Upper lobe of left lung (tissue), 6 donors: ENCODE measurements around the gene PLXND1. TPM values are rescaled to one million over a fixed set of nuclear protein-coding genes. Genes with fewer than 3 reads are reported as not detected.

ENCODE experiments used
- ATAC-seq, 2 donors: fragments of 200-7000 bp; cut with Tn5 transposase; one replicate each; pipeline ENCODE4 v1.9.1; 2022; ENCODE audit warnings: mild to moderate bottlenecking in 2 of 2, moderate library complexity in 2 of 2; ENCODE audit not compliant: low FRiP score in 2 of 2
- DNase-seq, 2 donors: peaks; one replicate each; pipeline ENCODE4 v3.0.0-alpha.2; 2019 to 2020
- H3K27ac ChIP-seq, 4 donors: fragments of 200-600 bp; sonication (generic); one replicate each; pipeline ENCODE4 v1.5.1; 2016 to 2019
- H3K27me3 ChIP-seq, 4 donors: fragments of 200-600 bp; sonication (generic); one replicate each; pipeline ENCODE4 v1.5.1; 2017 to 2019
- H3K36me3 ChIP-seq, 4 donors: fragments of 200-600 bp; sonication (generic); one replicate each; pipeline ENCODE4 v1.5.1; 2016 to 2019
- H3K4me1 ChIP-seq, 4 donors: fragments of 200-600 bp; sonication (generic); one replicate each; pipeline ENCODE4 v1.5.1; 2018 to 2019
- H3K4me3 ChIP-seq, 4 donors: fragments of 200-600 bp; sonication (generic); one replicate each; pipeline ENCODE4 v1.5.1; 2017 to 2019; ENCODE audit warnings: mild to moderate bottlenecking in 2 of 4, moderate library complexity in 1 of 4
- H3K9me3 ChIP-seq, 4 donors: fragments of 200-600 bp; sonication (generic); one replicate each; pipeline ENCODE4 v1.5.1; 2018 to 2019
- EP300 ChIP-seq, 4 donors: sonication (generic); formaldehyde crosslinking; IDR thresholded peaks; one replicate each; pipeline ENCODE4 v1.5.1; 2017; ENCODE audit warnings: antibody characterized with exemption in 4 of 4, control low read depth in 2 of 4
- POLR2A ChIP-seq, 4 donors: fragments of 450-650 bp; IDR thresholded peaks; one replicate each; pipeline ENCODE4 v1.5.1; 2016 to 2017; ENCODE audit warnings: antibody characterized with exemption in 4 of 4, mild to moderate bottlenecking in 2 of 4
- POLR2AphosphoS5 ChIP-seq, 2 donors: sonication (generic); formaldehyde crosslinking; IDR thresholded peaks; one replicate each; pipeline ENCODE4 v1.5.1; 2017; ENCODE audit warnings: antibody characterized with exemption in 2 of 2
- WGBS, 2 donors: methylation state at CpG; one replicate each; pipeline ENCODE4 v1.1.5; 2017 to 2018; 5-methylcytosine and 5-hydroxymethylcytosine counted together
- total RNA-seq, 6 donors: library from RNA; depleted of rRNA in 4 of 6; stranded (reverse); fragments of >200 nt in 4 of 6; gene quantifications; one replicate each; pipeline versions ENCODE4 v1.1.0 to v1.2.1, GENCODE V29; 2016 to 2021
- TF ChIP-seq, protein P1 (sequence below), 6 experiments: fragments of 450-650 bp in 4 of 6; fragments of 200-600 bp in 2 of 6; sonication (generic) in 2 of 6; IDR thresholded peaks; one replicate each; pipeline ENCODE4 v1.5.1; 2016 to 2019; ENCODE audit warnings: antibody characterized with exemption in 6 of 6
- donor health status: DM: no; HTN: no; CAD: no; lungs with moderate emphysema.
- donor health status: DM: no; HTN: yes; CAD: no; lungs with severe emphysema.

PLXND1 gene
- total RNA-seq, 6 donors from 2014 or later = 95.3 to 607 (median 227) TPM

DNA sequence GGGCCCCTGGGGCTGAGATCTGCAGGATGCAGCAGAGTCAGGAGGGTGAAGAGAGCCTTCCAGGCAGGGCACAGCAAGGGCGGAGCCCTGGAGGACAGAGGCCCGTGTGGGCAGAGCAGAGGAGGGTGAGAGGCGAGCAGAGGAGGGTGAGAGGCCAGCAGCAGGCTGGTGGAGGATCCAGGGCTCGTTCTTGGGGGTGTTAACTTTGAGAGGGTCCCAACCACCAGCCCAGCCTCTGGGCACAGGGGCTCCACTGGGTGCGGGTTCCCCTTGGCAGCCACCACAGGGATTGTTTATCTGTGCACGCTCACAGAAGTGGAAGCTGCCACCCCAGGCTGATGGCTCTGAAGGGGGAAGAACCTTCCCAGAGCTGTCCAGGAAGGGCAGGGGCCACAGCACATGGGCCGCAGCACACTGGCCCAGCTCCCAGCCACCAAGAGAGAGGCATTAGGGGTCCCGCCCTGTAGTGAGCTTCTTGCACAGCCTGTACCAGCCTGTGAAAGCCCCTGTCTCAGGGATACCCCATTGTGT, 9.3 kb upstream of the PLXND1 start:
- Histone ChIP-seq H3K4me1 (peaks cover 68 to 86% (median 80%) of the 10 kb centered on the region in 4 donors), H3K9me3 (no peaks in the 10 kb centered on the region), H3K27me3 (no peaks in the 10 kb centered on the region), H3K27ac (peak overlapping the region; percentile 73 to 86 (median 84)), H3K36me3 (no peaks in the 10 kb centered on the region), H3K4me3 (no peak overlapping the region)
- TF ChIP-seq EP300 (IDR thresholded peaks at IDR 0.05) (no peak), POLR2A (IDR thresholded peaks at IDR 0.05) (peak in 1 of 4 donors; percentile 23), POLR2AphosphoS5 (IDR thresholded peaks at IDR 0.05) (peak in 1 of 2 donors; percentile 65)
- TF ChIP-seq, protein P1, sequence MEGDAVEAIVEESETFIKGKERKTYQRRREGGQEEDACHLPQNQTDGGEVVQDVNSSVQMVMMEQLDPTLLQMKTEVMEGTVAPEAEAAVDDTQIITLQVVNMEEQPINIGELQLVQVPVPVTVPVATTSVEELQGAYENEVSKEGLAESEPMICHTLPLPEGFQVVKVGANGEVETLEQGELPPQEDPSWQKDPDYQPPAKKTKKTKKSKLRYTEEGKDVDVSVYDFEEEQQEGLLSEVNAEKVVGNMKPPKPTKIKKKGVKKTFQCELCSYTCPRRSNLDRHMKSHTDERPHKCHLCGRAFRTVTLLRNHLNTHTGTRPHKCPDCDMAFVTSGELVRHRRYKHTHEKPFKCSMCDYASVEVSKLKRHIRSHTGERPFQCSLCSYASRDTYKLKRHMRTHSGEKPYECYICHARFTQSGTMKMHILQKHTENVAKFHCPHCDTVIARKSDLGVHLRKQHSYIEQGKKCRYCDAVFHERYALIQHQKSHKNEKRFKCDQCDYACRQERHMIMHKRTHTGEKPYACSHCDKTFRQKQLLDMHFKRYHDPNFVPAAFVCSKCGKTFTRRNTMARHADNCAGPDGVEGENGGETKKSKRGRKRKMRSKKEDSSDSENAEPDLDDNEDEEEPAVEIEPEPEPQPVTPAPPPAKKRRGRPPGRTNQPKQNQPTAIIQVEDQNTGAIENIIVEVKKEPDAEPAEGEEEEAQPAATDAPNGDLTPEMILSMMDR (IDR thresholded peaks at IDR 0.05) = no peak
- DNase-seq (peak in 1 of 2 donors; percentile 61), ATAC-seq (peak; percentile 4 to 13)
- WGBS, 2 donors = 49 to 50% methylated on average over 5 to 8 of the region's 8 CpGs

DNA sequence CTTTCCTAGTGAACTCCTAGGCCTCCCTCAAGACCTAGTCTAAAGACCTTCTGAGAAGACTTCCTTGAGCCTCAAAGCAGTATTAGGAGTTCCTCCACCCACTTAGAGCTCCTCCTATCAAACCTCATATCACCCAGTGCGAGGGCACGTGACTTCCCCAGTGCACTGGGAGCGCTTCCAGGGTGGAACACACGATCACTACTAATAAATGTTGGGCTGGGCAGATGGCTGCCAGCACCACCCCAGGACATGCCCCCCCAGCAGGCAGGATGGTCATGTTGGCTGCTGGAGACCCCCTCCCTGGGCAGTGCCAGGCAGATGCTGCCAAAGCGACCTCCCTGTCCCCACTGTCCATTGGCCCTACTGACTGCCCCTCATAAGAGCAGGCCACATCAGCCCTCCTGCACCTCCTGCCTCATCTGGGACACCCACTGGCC, 8.5 kb upstream of the PLXND1 start:
- peak in 1 of 4 donors; percentile 18 for TF ChIP-seq EP300 (IDR thresholded peaks at IDR 0.05)
- TF ChIP-seq, protein P1 (IDR thresholded peaks at IDR 0.05) = no peak
- TF ChIP-seq POLR2AphosphoS5 (IDR thresholded peaks at IDR 0.05) = peak in 1 of 2 donors; percentile 76
- peak in 1 of 4 donors; percentile 69 for TF ChIP-seq POLR2A (IDR thresholded peaks at IDR 0.05)

DNA sequence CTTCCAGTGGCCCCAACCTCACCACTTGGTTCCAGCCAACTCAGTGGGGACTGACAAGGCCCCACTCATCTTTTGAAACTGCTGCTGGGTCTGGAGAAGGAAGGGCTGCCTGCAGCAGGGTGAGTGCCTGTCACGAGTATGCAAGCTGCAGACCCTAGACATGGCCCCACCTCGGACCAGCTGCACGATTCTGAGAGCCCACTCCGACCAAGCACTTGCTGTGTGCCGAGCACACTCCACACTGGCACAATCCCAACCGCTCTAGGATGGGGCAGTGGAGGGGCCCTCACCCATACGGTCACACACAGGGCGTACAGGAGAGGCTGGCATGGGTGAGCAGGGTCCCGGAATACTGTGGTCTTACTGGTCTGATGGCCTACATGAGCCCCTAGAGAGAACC, 8.0 kb upstream of the PLXND1 start:
- Histone ChIP-seq H3K4me3 (no peak overlapping the region), H3K9me3 (no peaks in the 10 kb centered on the region), H3K27ac (peak overlapping the region; percentile 73 to 86 (median 84)), H3K27me3 (no peaks in the 10 kb centered on the region), H3K36me3 (no peaks in the 10 kb centered on the region), H3K4me1 (peaks cover 68 to 86% (median 83%) of the 10 kb centered on the region in 4 donors)
- WGBS, 2 donors = 74 to 85% methylated on average over 5 to 9 of the region's 9 CpGs
- ATAC-seq (no peak), DNase-seq (no peak)
- TF ChIP-seq EP300 (IDR thresholded peaks at IDR 0.05) = no peak
- no peak for TF ChIP-seq POLR2AphosphoS5 (IDR thresholded peaks at IDR 0.05)

More for the DNA sequence above, 8.5 kb upstream of the PLXND1 start:
- 10 to 49% methylated on average over 2 to 5 of the region's 5 CpGs for WGBS, 2 donors
- Histone ChIP-seq H3K9me3 (no peaks in the 10 kb centered on the region), H3K27ac (peak overlapping the region; percentile 73 to 86 (median 84)), H3K4me3 (no peak overlapping the region), H3K36me3 (no peaks in the 10 kb centered on the region), H3K27me3 (no peaks in the 10 kb centered on the region), H3K4me1 (peaks cover 68 to 86% (median 84%) of the 10 kb centered on the region in 4 donors)
- DNase-seq (peak in 1 of 2 donors; percentile 84), ATAC-seq (peak; percentile 31 to 49)

DNA sequence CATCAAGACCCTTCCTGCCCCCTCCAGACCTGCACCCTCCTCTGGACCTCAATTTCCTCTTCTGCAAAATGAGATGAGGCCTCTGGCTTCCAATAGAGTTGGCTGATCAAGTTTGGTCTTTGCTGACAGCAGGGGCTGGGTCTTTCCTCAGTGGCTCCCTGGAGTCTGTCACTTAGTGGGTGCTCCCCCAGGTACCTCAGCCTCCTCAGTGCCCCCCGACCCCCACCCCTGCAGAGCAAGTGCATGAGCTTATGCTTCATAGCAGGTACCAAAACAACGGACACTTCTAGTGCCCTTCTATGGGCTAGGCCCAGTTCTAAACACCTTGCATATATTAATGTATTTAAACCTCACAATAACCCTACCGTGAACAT, 6.9 kb upstream of the PLXND1 start:
- Histone ChIP-seq H3K27me3 (no peaks in the 10 kb centered on the region), H3K36me3 (no peaks in the 10 kb centered on the region), H3K27ac (peak overlapping the region in 3 of 4 donors; percentile 55 to 82 (median 77)), H3K4me3 (no peak overlapping the region), H3K9me3 (no peaks in the 10 kb centered on the region), H3K4me1 (peaks cover 67 to 86% (median 82%) of the 10 kb centered on the region in 4 donors)
- ATAC-seq = no peak
- no peak for DNase-seq
- WGBS, 2 donors = 79 to 82% methylated on average over 3 of the region's 3 CpGs
- TF ChIP-seq POLR2A (IDR thresholded peaks at IDR 0.05) (no peak), EP300 (IDR thresholded peaks at IDR 0.05) (no peak), POLR2AphosphoS5 (IDR thresholded peaks at IDR 0.05) (no peak)
- TF ChIP-seq, protein P1 (IDR thresholded peaks at IDR 0.05) = no peak

DNA sequence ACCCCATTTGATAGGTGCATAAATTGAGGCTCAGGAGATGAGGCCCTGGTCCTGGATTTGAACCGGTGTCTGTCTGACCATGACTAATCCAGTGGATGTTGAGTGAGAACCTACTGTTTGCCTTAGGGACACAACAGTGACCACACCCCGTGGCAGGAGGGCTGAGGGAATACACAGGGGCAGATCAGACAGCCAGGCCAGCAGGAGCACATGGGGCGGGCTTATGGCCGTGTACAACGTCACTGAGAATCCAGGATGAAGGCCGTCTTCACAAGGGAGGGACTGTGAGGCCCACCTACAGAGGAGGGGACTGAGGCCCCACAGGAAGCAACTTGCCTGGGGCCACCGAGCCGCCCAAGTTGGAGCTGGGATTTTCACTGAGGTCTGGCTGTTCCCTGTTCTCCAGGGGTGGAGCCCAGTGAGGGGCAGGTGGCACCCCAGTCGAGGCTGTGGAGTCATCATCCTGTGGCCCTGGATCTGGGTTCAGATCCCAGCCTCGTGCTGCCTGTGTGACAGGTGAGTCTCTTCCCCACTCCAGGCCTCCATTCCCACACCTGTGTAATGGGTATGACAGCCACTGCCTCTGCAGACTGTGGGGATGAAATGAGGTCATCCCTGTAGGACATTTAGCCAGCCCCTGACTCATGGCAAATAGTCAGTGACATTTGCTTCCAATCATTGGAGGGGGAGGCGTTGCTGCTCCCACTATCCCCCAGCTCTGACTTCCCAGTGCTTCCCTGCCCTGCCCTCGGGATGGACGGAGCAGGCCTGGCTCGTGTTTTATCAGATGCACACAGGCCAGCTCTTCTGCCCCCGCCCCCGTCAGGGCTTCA, 6.3 kb upstream of the PLXND1 start:
- no peaks in the 10 kb centered on the region for H3K36me3 ChIP-seq
- 61 to 65% methylated on average over 8 to 16 of the region's 16 CpGs for WGBS, 2 donors
- H3K9me3 ChIP-seq = no peaks in the 10 kb centered on the region
- TF ChIP-seq POLR2AphosphoS5 (IDR thresholded peaks at IDR 0.05) (no peak), POLR2A (IDR thresholded peaks at IDR 0.05) (no peak), EP300 (IDR thresholded peaks at IDR 0.05) (no peak)
- TF ChIP-seq, protein P1 (IDR thresholded peaks at IDR 0.05) = no peak
- H3K27me3 ChIP-seq = no peaks in the 10 kb centered on the region
- H3K4me3 ChIP-seq = no peak overlapping the region
- DNase-seq (no peak), ATAC-seq (peak in 1 of 2 donors; percentile 15)
- peaks cover 67 to 86% (median 82%) of the 10 kb centered on the region in 4 donors for H3K4me1 ChIP-seq
- H3K27ac ChIP-seq = peak overlapping the region; percentile 55 to 82 (median 66)
